SK-N-MC (cell line): Measurements from ENCODE around the gene CPA3.
A peak's percentile ranks its signal among the peaks of the same experiment; 100 is the strongest.

Source experiments
- DNase-seq: peaks from one replicate; pipeline ENCODE4 v3.0.0-alpha.2; 2011; ENCODE audit warnings: low read depth, low spot score
- H3K27ac ChIP-seq: fragments of 200-600 bp; sonication (generic); 2 replicates; pipeline ENCODE4 v1.5.1; 2016; ENCODE audit warnings: mixed run types
- H3K36me3 ChIP-seq: fragments of 200-600 bp; sonication (generic); 2 replicates; pipeline ENCODE4 v1.6.1; 2017; ENCODE audit warnings: antibody characterized with exemption, low read length, mixed read lengths; ENCODE audit not compliant: insufficient read depth
- H3K4me3 ChIP-seq: fragments of 200-600 bp; sonication (generic); 2 replicates; pipeline ENCODE4 v1.5.1; 2016
- H3K9ac ChIP-seq: fragments of 200-600 bp; sonication (generic); 2 replicates; pipeline ENCODE4 v1.8.0; 2017; ENCODE audit warnings: mixed run types, mixed read lengths; ENCODE audit not compliant: insufficient read length
- H3K9me3 ChIP-seq: fragments of 200-600 bp; sonication (generic); 2 replicates; pipeline ENCODE4 v1.6.1; 2017; ENCODE audit warnings: low read depth, mild to moderate bottlenecking, antibody characterized with exemption, low read length, moderate library complexity, mixed read lengths
- EZH2 ChIP-seq: fragments of 200-600 bp; sonication (generic); IDR thresholded peaks from one replicate; pipeline ENCODE4 v1.6.1; 2017; ENCODE audit warnings: antibody characterized with exemption
- FOXP2 ChIP-seq: optimal IDR thresholded peaks from 2 replicates; pipeline ENCODE3; 2011; ENCODE audit warnings: mild to moderate bottlenecking, moderate library complexity; ENCODE audit not compliant: insufficient read depth; ENCODE audit errors: extremely low read length, control extremely low read depth
- POLR2AphosphoS5 ChIP-seq: IDR thresholded peaks from 2 replicates; pipeline ENCODE4 v1.6.1; 2012; ENCODE audit warnings: mild to moderate bottlenecking, low read depth, low read length, borderline replicate concordance

CPA3 gene

GRCh38 chr3:148889828-148890227, 24.7 kb downstream of the CPA3 start:
- peak; percentile 95 for DNase-seq
- H3K9ac ChIP-seq = peak overlapping the region; percentile 65
- TF ChIP-seq POLR2AphosphoS5 = peak; percentile 13; the same call in 1 of the 2 replicates
- TF ChIP-seq FOXP2 = no peak
- peak overlapping the region; percentile 23 for H3K4me3 ChIP-seq
- 0 out of 2 replicates have a peak, but pooled peaks cover 2% of the 10 kb centered on the region for H3K9me3 ChIP-seq
- H3K36me3 ChIP-seq = no peaks in the 10 kb centered on the region
- H3K27ac ChIP-seq = peak overlapping the region; percentile 96

DNA sequence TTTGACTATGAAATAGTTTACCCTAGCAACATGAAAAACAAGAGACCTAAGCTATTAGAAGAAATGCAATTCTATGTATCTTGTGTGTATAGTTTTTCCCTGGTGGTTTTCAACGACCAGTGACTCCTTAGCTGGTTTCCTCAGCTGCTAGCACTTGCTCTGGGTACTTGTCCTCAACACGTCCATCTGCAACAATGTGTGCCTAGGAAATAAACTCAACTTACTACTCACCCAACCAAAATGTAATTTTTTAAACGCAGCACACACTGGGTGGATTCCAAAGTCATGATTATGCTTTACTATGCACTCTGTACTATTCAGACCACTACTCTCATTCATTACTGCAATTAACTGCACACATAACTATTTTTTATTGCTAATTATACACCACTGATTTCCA, 31.0 kb downstream of the CPA3 start:
- Histone ChIP-seq H3K9me3 (0 out of 2 replicates have a peak, but pooled peaks cover 2% of the 10 kb centered on the region), H3K9ac (no peak overlapping the region), H3K4me3 (no peak overlapping the region), H3K36me3 (no peaks in the 10 kb centered on the region), H3K27ac (no peak overlapping the region)
- DNase-seq = no peak
- no peak for TF ChIP-seq EZH2
- no peak for TF ChIP-seq FOXP2
- TF ChIP-seq POLR2AphosphoS5 = no peak

DNA sequence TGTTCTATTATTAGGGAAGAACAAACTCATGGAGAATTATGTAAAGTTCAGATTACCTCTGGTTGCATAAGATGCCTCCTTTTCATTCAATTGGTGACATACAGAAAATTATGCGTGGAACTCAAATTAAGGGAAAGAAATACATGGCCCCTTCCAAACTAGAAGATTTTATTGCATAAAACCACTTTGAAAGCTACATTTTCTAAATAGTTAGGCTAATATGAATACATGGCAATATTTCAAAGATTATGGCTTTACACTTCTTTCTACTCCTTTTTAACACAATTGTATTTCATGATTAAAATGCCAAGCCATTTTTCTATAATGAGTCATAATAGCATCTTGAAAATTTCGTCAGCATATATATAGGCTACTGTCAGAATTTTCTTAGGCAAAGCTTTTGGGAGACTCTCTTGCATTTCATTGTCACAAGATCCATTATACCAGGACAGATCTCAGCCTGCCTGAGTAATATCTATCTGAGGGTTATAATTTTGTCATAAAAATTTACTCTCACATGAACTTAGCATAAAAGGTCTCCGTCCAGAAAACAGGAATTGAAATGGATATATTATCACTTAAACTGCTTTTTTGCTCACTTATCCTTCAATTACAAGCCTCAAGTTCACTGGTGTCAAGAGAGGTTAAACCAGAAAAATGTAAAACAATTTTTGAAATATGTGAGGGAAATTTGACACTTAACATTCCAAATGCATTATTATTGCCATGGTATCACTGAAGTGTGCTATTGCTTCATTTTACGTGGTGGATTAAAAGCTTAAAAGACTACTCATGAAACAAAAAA, 37.1 kb downstream of the CPA3 start:
- H3K4me3 ChIP-seq = peak overlapping the region; percentile 73
- peak overlapping the region; percentile 84 for H3K9ac ChIP-seq
- peak overlapping the region; percentile 100 for H3K27ac ChIP-seq
- no peaks in the 10 kb centered on the region for H3K9me3 ChIP-seq
- peak; percentile 70 for DNase-seq
- no peaks in the 10 kb centered on the region for H3K36me3 ChIP-seq
- no peak for TF ChIP-seq EZH2
- no peak; the same call in 1 of the 2 replicates for TF ChIP-seq POLR2AphosphoS5
- no peak for TF ChIP-seq FOXP2

- DNase-seq = no peak
- H3K4me3 ChIP-seq = peak overlapping the region; percentile 73
- H3K9me3 ChIP-seq = no peaks in the 10 kb centered on the region
- H3K9ac ChIP-seq = peak overlapping the region; percentile 84
- H3K36me3 ChIP-seq = no peaks in the 10 kb centered on the region
- no peak for TF ChIP-seq EZH2
- TF ChIP-seq FOXP2 = no peak
- no peak for TF ChIP-seq POLR2AphosphoS5
- peak overlapping the region; percentile 100 for H3K27ac ChIP-seq
These were observed 37.9 kb downstream of the CPA3 start for GRCh38 chr3:148903022-148903442.

GRCh38 chr3:148903941-148904340, 38.8 kb downstream of the CPA3 start:
- Histone ChIP-seq H3K36me3 (no peaks in the 10 kb centered on the region), H3K27ac (peak overlapping the region; percentile 100), H3K4me3 (no peak overlapping the region), H3K9ac (peak overlapping the region; percentile 4), H3K9me3 (no peaks in the 10 kb centered on the region)
- DNase-seq = no peak
- TF ChIP-seq POLR2AphosphoS5 (no peak), EZH2 (no peak)

DNA sequence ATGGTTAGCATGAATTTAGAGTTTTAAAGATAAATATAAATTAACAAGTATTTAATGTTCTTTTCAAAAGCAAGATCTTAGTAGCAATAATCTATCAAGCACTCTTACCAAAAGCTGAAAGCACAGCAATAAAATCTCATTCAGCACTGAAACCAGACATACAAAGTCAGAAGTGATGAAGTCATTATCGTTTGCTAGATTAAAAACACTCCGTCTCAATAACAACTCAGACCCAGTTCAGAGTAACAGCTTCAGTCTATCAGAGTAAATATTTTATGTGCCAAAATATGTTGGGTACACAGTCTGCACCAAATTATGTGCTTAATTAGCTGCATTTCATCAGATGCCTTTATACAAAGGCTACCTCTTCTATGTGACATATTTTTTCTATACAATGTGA, 41.6 kb downstream of the CPA3 start:
- TF ChIP-seq FOXP2 (no peak), POLR2AphosphoS5 (no peak), EZH2 (no peak)
- Histone ChIP-seq H3K9me3 (no peaks in the 10 kb centered on the region), H3K27ac (peak overlapping the region; percentile 78)

DNA sequence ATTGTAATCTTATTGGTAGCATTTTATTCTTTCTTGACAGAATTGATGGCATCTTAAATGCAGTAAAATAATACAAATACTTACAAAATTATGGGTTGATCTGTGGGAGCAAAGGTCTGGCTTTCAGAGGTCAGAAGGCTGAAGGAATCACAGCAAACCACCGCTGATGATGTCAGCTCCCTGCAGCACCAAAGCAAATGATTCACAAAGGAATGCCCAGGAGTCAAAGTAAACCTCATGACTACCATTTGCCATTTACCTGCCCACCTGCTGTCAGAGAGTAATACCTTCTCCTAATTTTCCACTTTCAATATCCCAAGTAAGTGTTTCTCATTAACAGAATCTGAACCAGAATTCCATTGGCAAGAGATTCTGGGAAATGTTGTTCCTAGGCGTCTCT, 46.1 kb downstream of the CPA3 start:
- Histone ChIP-seq H3K9ac (no peak overlapping the region), H3K4me3 (no peak overlapping the region), H3K36me3 (no peaks in the 10 kb centered on the region), H3K27ac (no peak overlapping the region), H3K9me3 (no peaks in the 10 kb centered on the region)
- no peak for TF ChIP-seq EZH2
- TF ChIP-seq FOXP2 = no peak
- TF ChIP-seq POLR2AphosphoS5 = no peak
- no peak for DNase-seq

More for the DNA sequence above, 41.6 kb downstream of the CPA3 start:
- 0 out of 2 replicates have a peak overlapping the region, but pooled peaks have one; percentile 11 for H3K4me3 ChIP-seq
- peak overlapping the region; percentile 60 for H3K9ac ChIP-seq
- no peak for DNase-seq
- no peaks in the 10 kb centered on the region for H3K36me3 ChIP-seq

GRCh38 chr3:148911592-148911991, 46.5 kb downstream of the CPA3 start:
- no peak for DNase-seq
- Histone ChIP-seq H3K9me3 (no peaks in the 10 kb centered on the region), H3K27ac (no peak overlapping the region), H3K4me3 (no peak overlapping the region), H3K9ac (no peak overlapping the region), H3K36me3 (no peaks in the 10 kb centered on the region)
- TF ChIP-seq EZH2 (no peak), POLR2AphosphoS5 (no peak), FOXP2 (no peak)

GRCh38 chr3:148914936-148915690, 50.0 kb downstream of the CPA3 start:
- H3K9me3 ChIP-seq = no peaks in the 10 kb centered on the region
- DNase-seq = no peak
- no peaks in the 10 kb centered on the region for H3K36me3 ChIP-seq
- H3K27ac ChIP-seq = no peak overlapping the region
- TF ChIP-seq EZH2 (no peak), FOXP2 (no peak), POLR2AphosphoS5 (no peak)
- no peak overlapping the region for H3K9ac ChIP-seq
- no peak overlapping the region for H3K4me3 ChIP-seq
